Measurements from ENCODE around the gene CHML.

- TF ChIP-seq EZH2 (IDR thresholded peaks at IDR 0.05) (no peak), POLR2AphosphoS5 (IDR thresholded peaks at IDR 0.05; ENCODE audit: borderline replicate concordance, low read depth, low read length) (no peak), FOXP2 (optimal IDR thresholded peaks at IDR 0.05; ENCODE audit: control extremely low read depth, extremely low read length, insufficient read depth) (no peak)
These were observed 9.3 kb downstream of the CHML start for GRCh38 chr1:241630899-241631298.

Measured in SK-N-MC (cell line).